Measurements from ENCODE around the gene VWA5B1.

VWA5B1 gene

GRCh38 chr1:20371411-20371810, 80.7 kb downstream of the VWA5B1 start:
- Histone ChIP-seq H3K27ac (ENCODE audit: low read length) (no peak overlapping the region), H4K20me1 (ENCODE audit: insufficient read depth, low read length) (no peaks in the 10 kb centered on the region), H3K9me3 (replicated peaks; ENCODE audit: insufficient read depth, low read length) (no peaks in the 10 kb centered on the region), H3K4me3 (ENCODE audit: low read length) (no peak overlapping the region), H3K9ac (ENCODE audit: low read length) (no peak overlapping the region), H3F3A (ENCODE audit: insufficient read depth, low read length) (no peaks in the 10 kb centered on the region), H3K79me2 (ENCODE audit: low read length) (no peaks in the 10 kb centered on the region), H3K9me2 (replicated peaks; ENCODE audit: insufficient read depth, low read length) (no peaks in the 10 kb centered on the region), H2AFZ (ENCODE audit: low read length) (no peak overlapping the region), H3K4me1 (ENCODE audit: low read length) (no peaks in the 10 kb centered on the region), H3K4me2 (ENCODE audit: low read depth, low read length) (no peak overlapping the region), H3K36me3 (replicated peaks; ENCODE audit: insufficient read depth, low read length) (no peaks in the 10 kb centered on the region), H3K27me3 (replicated peaks; ENCODE audit: insufficient read depth, low read length) (peaks cover 96% of the 10 kb centered on the region)
- DNase-seq: no peak
- TF ChIP-seq EZH2 (optimal IDR thresholded peaks at IDR 0.05; ENCODE audit: low read depth, low read length) (no peak), CTCF (IDR thresholded peaks at IDR 0.05; ENCODE audit: low read length) (no peak), EZH2phosphoT487 (IDR thresholded peaks at IDR 0.05; ENCODE audit: low read length) (no peak)

- Histone ChIP-seq H3K27me3 (replicated peaks; ENCODE audit: insufficient read depth, low read length) (peaks cover 96% of the 10 kb centered on the region), H3K9ac (ENCODE audit: low read length) (no peak overlapping the region), H3K4me2 (ENCODE audit: low read depth, low read length) (no peak overlapping the region), H3K4me3 (ENCODE audit: low read length) (no peak overlapping the region), H3K27ac (ENCODE audit: low read length) (no peak overlapping the region), H3F3A (ENCODE audit: insufficient read depth, low read length) (no peaks in the 10 kb centered on the region), H3K9me2 (replicated peaks; ENCODE audit: insufficient read depth, low read length) (no peaks in the 10 kb centered on the region), H3K9me3 (replicated peaks; ENCODE audit: insufficient read depth, low read length) (no peaks in the 10 kb centered on the region), H3K79me2 (ENCODE audit: low read length) (no peaks in the 10 kb centered on the region), H3K4me1 (ENCODE audit: low read length) (no peaks in the 10 kb centered on the region), H4K20me1 (ENCODE audit: insufficient read depth, low read length) (no peaks in the 10 kb centered on the region), H3K36me3 (replicated peaks; ENCODE audit: insufficient read depth, low read length) (no peaks in the 10 kb centered on the region), H2AFZ (ENCODE audit: low read length) (no peak overlapping the region)
- TF ChIP-seq CTCF (IDR thresholded peaks at IDR 0.05; ENCODE audit: low read length): no peak
- TF ChIP-seq EZH2 (optimal IDR thresholded peaks at IDR 0.05; ENCODE audit: low read depth, low read length): no peak
- TF ChIP-seq EZH2phosphoT487 (IDR thresholded peaks at IDR 0.05; ENCODE audit: low read length): no peak
- DNase-seq: no peak
Observed at GRCh38 chr1:20371883-20372282, 81.2 kb downstream of the VWA5B1 start.

GRCh38 chr1:20372676-20373075, 82.0 kb downstream of the VWA5B1 start:
- H3K4me1 ChIP-seq (ENCODE audit: low read length): no peaks in the 10 kb centered on the region
- H3K9me2 ChIP-seq (replicated peaks; ENCODE audit: insufficient read depth, low read length): no peaks in the 10 kb centered on the region
- H3K36me3 ChIP-seq (replicated peaks; ENCODE audit: insufficient read depth, low read length): no peaks in the 10 kb centered on the region
- no peaks in the 10 kb centered on the region for H3K79me2 ChIP-seq (ENCODE audit: low read length)
- no peaks in the 10 kb centered on the region for H3F3A ChIP-seq (ENCODE audit: insufficient read depth, low read length)
- no peaks in the 10 kb centered on the region for H4K20me1 ChIP-seq (ENCODE audit: insufficient read depth, low read length)
- TF ChIP-seq CTCF (IDR thresholded peaks at IDR 0.05; ENCODE audit: low read length): no peak
- no peak for TF ChIP-seq EZH2phosphoT487 (IDR thresholded peaks at IDR 0.05; ENCODE audit: low read length)
- no peak for TF ChIP-seq EZH2 (optimal IDR thresholded peaks at IDR 0.05; ENCODE audit: low read depth, low read length)
- peaks cover 96% of the 10 kb centered on the region for H3K27me3 ChIP-seq (replicated peaks; ENCODE audit: insufficient read depth, low read length)
- H3K9me3 ChIP-seq (replicated peaks; ENCODE audit: insufficient read depth, low read length): no peaks in the 10 kb centered on the region
- H3K4me2 ChIP-seq (ENCODE audit: low read depth, low read length): no peak overlapping the region
- H2AFZ ChIP-seq (ENCODE audit: low read length): no peak overlapping the region
- DNase-seq: no peak
- no peak overlapping the region for H3K27ac ChIP-seq (ENCODE audit: low read length)
- H3K9ac ChIP-seq (ENCODE audit: low read length): no peak overlapping the region
- no peak overlapping the region for H3K4me3 ChIP-seq (ENCODE audit: low read length)
